ENCODE results near the gene CNR2. TPM values are rescaled to one million over a fixed set of nuclear protein-coding genes. Genes with fewer than 3 reads are reported as not detected.

Gene CNR2
- total RNA-seq, 1 experiment from 2014 or later, result not detected

- no CpG with 5 or more reads among the region's 8 CpGs for WGBS (ENCODE audit: extremely low coverage, insufficient read length, low lambda C conversion rate)
These were observed 3.0 kb downstream of the CNR2 start for GRCh38 chr1:23910144-23910543.

More at GRCh38 chr1:23910144-23910543, 3.0 kb downstream of the CNR2 start:
- Histone ChIP-seq H3K9me3 (ENCODE audit: control insufficient read depth, low read depth, low read length) (no peaks in the 10 kb centered on the region), H2BK12ac (ENCODE audit: insufficient read length, low read depth, low read length) (no peak overlapping the region), H3K4ac (ENCODE audit: low read depth, low read length) (no peak overlapping the region), H2BK5ac (ENCODE audit: insufficient read length, low read length) (no peak overlapping the region), H2AK5ac (ENCODE audit: insufficient read length, low read length) (no peak overlapping the region), H4K20me1 (ENCODE audit: control insufficient read depth, insufficient read depth, insufficient read length) (no peaks in the 10 kb centered on the region), H3K9ac (ENCODE audit: extremely low read depth, insufficient read length, low read length) (no peak overlapping the region), H3K27ac (ENCODE audit: insufficient read length, low read depth, low read length) (no peak overlapping the region), H4K5ac (ENCODE audit: insufficient read length, low read depth, low read length) (no peak overlapping the region), H3T11ph (ENCODE audit: low read length) (no peak overlapping the region), H4K91ac (ENCODE audit: insufficient read length, low read depth, low read length) (no peak overlapping the region), H2AFZ (ENCODE audit: low read length) (no peak overlapping the region), H2BK15ac (ENCODE audit: low read depth, low read length) (no peak overlapping the region), H3K79me2 (ENCODE audit: insufficient read depth, low read length) (no peaks in the 10 kb centered on the region), H3K56ac (ENCODE audit: insufficient read length, low read depth, low read length) (no peak overlapping the region), H3K79me1 (ENCODE audit: insufficient read depth, low read depth, low read length, poor library complexity, severe bottlenecking) (no peaks in the 10 kb centered on the region), H3K18ac (ENCODE audit: insufficient read length, low read depth, low read length) (no peak overlapping the region), H3K4me1 (ENCODE audit: insufficient read depth, low read length) (no peaks in the 10 kb centered on the region; the same call in 1 of the 2 replicates), H3K4me2 (ENCODE audit: insufficient read depth, insufficient read length, low read length) (no peak overlapping the region), H3K14ac (ENCODE audit: insufficient read depth, low read length) (no peak overlapping the region), H2BK20ac (ENCODE audit: low read depth, low read length, poor library complexity, severe bottlenecking) (no peak overlapping the region), H3K23me2 (ENCODE audit: insufficient read length, low read depth, low read length, poor library complexity, severe bottlenecking) (no peaks in the 10 kb centered on the region), H2BK120ac (ENCODE audit: low read depth, low read length, poor library complexity, severe bottlenecking) (no peak overlapping the region), H4K8ac (replicated peaks; ENCODE audit: insufficient read length, low read depth, low read length) (no peak overlapping the region), H3K27me3 (ENCODE audit: insufficient read depth, low read length) (no peaks in the 10 kb centered on the region), H3K23ac (ENCODE audit: insufficient read length, low read depth, low read length) (no peak overlapping the region)
- Mint-ChIP-seq H3K36me3 (ENCODE audit: insufficient read depth in 1 of 3, low read depth in 3 of 3) (no peaks in the 10 kb centered on the region), H3K27me3 (ENCODE audit: low read depth) (peaks cover 23% of the 10 kb centered on the region), H3K27ac (no peak overlapping the region), H3K9me3 (no peaks in the 10 kb centered on the region), H3K4me3 (no peak overlapping the region), H3K4me1 (peaks cover 13 to 15% of the 10 kb centered on the region in 2 experiments)
- no peak for TF ChIP-seq CTCF (conservative IDR thresholded peaks at IDR 0.05)
- DNase-seq, result no peak
